Endothelial cell of umbilical vein (primary cell): ENCODE measurements around the gene SLC8A1. TPM values are rescaled to one million over a fixed set of nuclear protein-coding genes. Genes with fewer than 3 reads are reported as not detected.

ENCODE experiments used
- BruUV-seq: library from RNA; stranded (reverse); fragments of 400-500 nt; replicated peaks from 2 replicates; lab custom pipeline; 2021; lab: Mats Ljungman, UMichigan
- CTCF ChIA-PET: fragments of 300-600, 350-600 bp; sonication (Branson Sonifier 250); formaldehyde crosslinking; loops from one replicate; lab custom pipeline; 2021; ENCODE audit warnings: antibody characterized with exemption, inconsistent platforms; lab: Charles Lee
- POLR2A ChIA-PET: fragments of 300-600, 350-600 bp; sonication (Branson Sonifier 250); formaldehyde crosslinking; loops from one replicate; lab custom pipeline; 2021; ENCODE audit warnings: antibody characterized with exemption, inconsistent platforms; lab: Charles Lee
- DNase-seq: peaks from one replicate; pipeline ENCODE4 v3.0.0-alpha.2; 2011; ENCODE audit warnings: low read depth, low spot score
- FAIRE-seq: peaks from 2 replicates; lab custom pipeline; 2011; peaks lifted over from hg19 to GRCh38; lab: Jason Lieb, UNC
- H2AFZ ChIP-seq: 2 replicates; pipeline ENCODE4 v1.6.0; 2012; ENCODE audit warnings: low read depth, low read length, control low read depth, inconsistent platforms
- H3K27ac ChIP-seq: 2 replicates; pipeline ENCODE4 v1.5.1; 2011; ENCODE audit warnings: low read depth, mild to moderate bottlenecking, control low read depth, low read length, moderate library complexity; ENCODE audit not compliant: insufficient read depth
- H3K27me3 ChIP-seq, 2 experiments: 2 replicates each; pipeline versions ENCODE4 v1.6.0 to v1.6.1; 2011; ENCODE audit warnings: low read length in 2 of 2, mixed read lengths in 1 of 2; ENCODE audit not compliant: control insufficient read depth in 2 of 2, insufficient read depth in 2 of 2
- H3K36me3 ChIP-seq, 2 experiments: 2 replicates in 1 of 2; 3 replicates in 1 of 2; pipeline ENCODE4 v1.5.1; 2011; ENCODE audit warnings: low read length in 2 of 2, mild to moderate bottlenecking in 1 of 2, moderate library complexity in 1 of 2; ENCODE audit not compliant: control insufficient read depth in 2 of 2, insufficient read depth in 2 of 2; ENCODE audit errors: extremely low read depth in 1 of 2
- H3K4me1 ChIP-seq: 3 replicates; pipeline ENCODE4 v1.5.1; 2011; ENCODE audit warnings: mild to moderate bottlenecking, low read length; ENCODE audit not compliant: control insufficient read depth, insufficient read depth; ENCODE audit errors: extremely low read depth
- H3K4me2 ChIP-seq: 2 replicates; pipeline ENCODE4 v1.6.1; 2011; ENCODE audit warnings: low read length, control low read depth, mixed read lengths; ENCODE audit not compliant: insufficient read depth
- H3K4me3 ChIP-seq, 3 experiments: fragments of 200-600 bp in 1 of 3; sonication (generic), shearing (Covaris generic) in 1 of 3; replicated peaks in 1 of 3; 2 replicates each; pipeline ENCODE4 v1.5.1; 2011 to 2016; ENCODE audit warnings: control low read depth in 3 of 3, low read length in 3 of 3, mild to moderate bottlenecking in 2 of 3, inconsistent platforms in 1 of 3, low read depth in 1 of 3, moderate library complexity in 1 of 3; ENCODE audit not compliant: insufficient read depth in 1 of 3
- H3K79me2 ChIP-seq: 2 replicates; pipeline ENCODE4 v1.6.0; 2012; ENCODE audit warnings: low read length, inconsistent platforms; ENCODE audit not compliant: control insufficient read depth, insufficient read depth
- H3K9ac ChIP-seq: replicated peaks from 2 replicates; pipeline ENCODE3; 2011; ENCODE audit warnings: low read length, control low read depth; ENCODE audit not compliant: insufficient read depth; ENCODE audit errors: extremely low read depth
- H3K9me1 ChIP-seq: replicated peaks from 3 replicates; pipeline ENCODE4 v1.6.0; 2011; ENCODE audit warnings: mild to moderate bottlenecking, low read length; ENCODE audit not compliant: control insufficient read depth, insufficient read depth; ENCODE audit errors: extremely low read depth
- H3K9me3 ChIP-seq: replicated peaks from 2 replicates; pipeline ENCODE4 v1.5.1; 2012; ENCODE audit warnings: low read length, inconsistent platforms; ENCODE audit not compliant: control insufficient read depth, insufficient read depth
- H4K20me1 ChIP-seq: replicated peaks from 2 replicates; pipeline ENCODE3; 2011; ENCODE audit warnings: mild to moderate bottlenecking, low read length; ENCODE audit not compliant: control insufficient read depth, insufficient read depth; ENCODE audit errors: extremely low read depth
- CTCF ChIP-seq, 2 donors: IDR thresholded peaks; 1 replicate in 1 of 2; 2 replicates in 1 of 2; pipeline ENCODE4 v1.5.1; 2011; ENCODE audit warnings: low read length in 2 of 2, mild to moderate bottlenecking in 2 of 2, moderate library complexity in 2 of 2, control low read depth in 1 of 2, inconsistent platforms in 1 of 2, low read depth in 1 of 2; ENCODE audit not compliant: insufficient read depth in 1 of 2; ENCODE audit errors: extremely low read depth in 1 of 2
- EZH2 ChIP-seq: IDR thresholded peaks from 2 replicates; pipeline ENCODE4 v1.6.1; 2012; ENCODE audit warnings: borderline replicate concordance, low read depth, mild to moderate bottlenecking, moderate library complexity, low read length, inconsistent platforms; ENCODE audit not compliant: severe bottlenecking
- FOS ChIP-seq: IDR thresholded peaks from 2 replicates; pipeline ENCODE4 v1.6.1; 2011; ENCODE audit warnings: mild to moderate bottlenecking, low read length, moderate library complexity, borderline replicate concordance; ENCODE audit not compliant: insufficient read depth
- GATA2 ChIP-seq: IDR thresholded peaks from 2 replicates; pipeline ENCODE4 v1.7.0; 2011; ENCODE audit warnings: low read depth, mild to moderate bottlenecking, moderate library complexity, mixed read lengths, low read length; ENCODE audit not compliant: insufficient read length, insufficient read depth
- JUN ChIP-seq: IDR thresholded peaks from 2 replicates; pipeline ENCODE4 v1.6.1; 2011; ENCODE audit warnings: borderline replicate concordance, low read depth; ENCODE audit not compliant: insufficient read length, insufficient read depth
- MAX ChIP-seq: IDR thresholded peaks from 2 replicates; pipeline ENCODE4 v1.6.1; 2011; ENCODE audit not compliant: insufficient read depth, insufficient read length
- MYC ChIP-seq: IDR thresholded peaks from one replicate; pipeline ENCODE4 v1.6.1; 2011; ENCODE audit warnings: mild to moderate bottlenecking, low read depth, low read length
- POLR2A ChIP-seq: IDR thresholded peaks from 2 replicates; pipeline ENCODE4 v1.6.1; 2012; ENCODE audit warnings: low read depth, mild to moderate bottlenecking, control low read depth, low read length
- POLR2AphosphoS5 ChIP-seq: IDR thresholded peaks from 2 replicates; pipeline ENCODE4 v1.6.1; 2012; ENCODE audit warnings: low read depth, mild to moderate bottlenecking, control low read depth, low read length, moderate library complexity; ENCODE audit not compliant: insufficient read depth
- dilution Hi-C: fragments of 300-500 bp; cut with MboI; formaldehyde crosslinking; loops from one replicate; pipeline ENCODE4 v1.15.0; 2019; ENCODE audit warnings: low sequenced_read_pairs; ENCODE audit not compliant: extremely low pct_ligation_motif_present
- intact Hi-C: fragments of 100-400 bp; cut with micrococcal nuclease; formaldehyde crosslinking; loops from one replicate; pipeline ENCODE4 v1.10.0; 2022
- polyA plus RNA-seq, 4 experiments: library from polyadenylated mRNA; depleted of rRNA in 3 of 4; stranded (reverse) in 3 of 4; unstranded in 1 of 4; fragments of >200 nt; gene quantifications; 2 replicates each; pipeline versions ENCODE4 v1.2.1 to v1.2.3, GENCODE V29; 2011 to 2012; ENCODE audit warnings: missing spikeins in 1 of 4
- total RNA-seq: library from RNA; stranded (reverse); gene quantifications from 2 replicates; pipeline ENCODE4 v1.2.3, GENCODE V29; 2021

Gene SLC8A1
- total and polyA plus RNA-seq, 2 donors (not counting 3 experiments of a cell fraction or from before 2014, with no cell fraction given), result 0.19 to 1.8 TPM

GRCh38 chr2:40359811-40360210 lies 92.1 kb downstream of the SLC8A1 start:
- TF ChIP-seq CTCF (IDR thresholded peaks at IDR 0.05; ENCODE audit: extremely low read depth in 1 of 2, insufficient read depth in 1 of 2, low read depth in 1 of 2, low read length in 2 of 2), result no peak
- TF ChIP-seq GATA2, result no peak
- TF ChIP-seq FOS, result no peak
- TF ChIP-seq POLR2AphosphoS5, result no peak
- TF ChIP-seq JUN, result no peak
- no peak for TF ChIP-seq EZH2
- TF ChIP-seq MAX, result no peak
- TF ChIP-seq MYC, result no peak
- no peak for TF ChIP-seq POLR2A
- BruUV-seq, result no TSS peak
- no peak overlapping the region for H3K27ac ChIP-seq
- dilution Hi-C loops, result no loop called here
- no peaks in the 10 kb centered on the region for H4K20me1 ChIP-seq
- no peaks in the 10 kb centered on the region for H3K36me3 ChIP-seq
- DNase-seq (no peak), FAIRE-seq (no peak)
- H3K9me1 ChIP-seq, result no peaks in the 10 kb centered on the region
- no peak overlapping the region for H2AFZ ChIP-seq
- intact Hi-C loops, result no loop called here
- ChIA-PET POLR2A (no interaction called here), CTCF (no interaction called here)
- H3K4me2 ChIP-seq, result no peak overlapping the region
- H3K9me3 ChIP-seq, result no peaks in the 10 kb centered on the region
- no peaks in the 10 kb centered on the region for H3K4me1 ChIP-seq
- no peaks in the 10 kb centered on the region for H3K27me3 ChIP-seq
- H3K79me2 ChIP-seq, result no peaks in the 10 kb centered on the region
- no peak overlapping the region for H3K4me3 ChIP-seq
- no peak overlapping the region for H3K9ac ChIP-seq
